HepG2 (cell line): ENCODE measurements around the gene ACTN4. TPM values are rescaled to one million over a fixed set of nuclear protein-coding genes. Genes with fewer than 3 reads are reported as not detected.

Experiments
- DPF2 ChIP-seq: sonication (generic); formaldehyde crosslinking; IDR thresholded peaks from 2 replicates; pipeline ENCODE4 v1.4.0; 2020; ENCODE audit warnings: mild to moderate bottlenecking, low read depth, missing genetic modification reagents, borderline replicate concordance
- ESRRA ChIP-seq: sonication (generic); formaldehyde crosslinking; IDR thresholded peaks from 2 replicates; pipeline ENCODE4 v1.5.1; 2020; ENCODE audit warnings: mild to moderate bottlenecking, low read depth, missing genetic modification reagents
- GABPB1 ChIP-seq: IDR thresholded peaks from 2 replicates; pipeline ENCODE4 v1.6.1; 2016; ENCODE audit warnings: mild to moderate bottlenecking, missing genetic modification reagents, moderate library complexity, missing compliant biosample characterization
- LCORL ChIP-seq, 2 experiments: fragments of 450-650 bp in 1 of 2; sonication (generic) in 1 of 2; formaldehyde crosslinking in 1 of 2; IDR thresholded peaks; 2 replicates each; pipeline versions ENCODE4 v1.5.0 to v1.6.1; 2017 to 2020; ENCODE audit warnings: antibody characterized with exemption in 1 of 2, missing genetic modification reagents in 1 of 2
- MED1 ChIP-seq: sonication (generic); formaldehyde crosslinking; IDR thresholded peaks from 2 replicates; pipeline ENCODE4 v1.4.0; 2020; ENCODE audit warnings: missing genetic modification reagents
- MTF1 ChIP-seq: sonication (generic); formaldehyde crosslinking; IDR thresholded peaks from 2 replicates; pipeline ENCODE4 v1.5.0; 2020; ENCODE audit warnings: missing genetic modification reagents
- NFRKB ChIP-seq: fragments of 450-650 bp; IDR thresholded peaks from 2 replicates; pipeline ENCODE4 v1.6.1; 2017
- NONO ChIP-seq, 2 experiments: fragments of 450-650 bp in 1 of 2; sonication (generic) in 1 of 2; formaldehyde crosslinking in 1 of 2; IDR thresholded peaks in 1 of 2; conservative IDR thresholded peaks in 1 of 2; 2 replicates each; pipeline versions ENCODE4 v1.6.1 to v1.8.0; 2017 to 2022; ENCODE audit warnings: mild to moderate bottlenecking in 1 of 2, missing genetic modification reagents in 1 of 2, moderate library complexity in 1 of 2
- RNF2 ChIP-seq: fragments of 450-650 bp; conservative IDR thresholded peaks from 2 replicates; pipeline ENCODE4 v1.6.1; 2016; ENCODE audit warnings: low read depth
- SETDB1 ChIP-seq: sonication (generic); formaldehyde crosslinking; IDR thresholded peaks from 2 replicates; pipeline ENCODE4 v1.5.1; 2020; ENCODE audit warnings: missing genetic modification reagents, mild to moderate bottlenecking, borderline replicate concordance
- SMAD3 ChIP-seq: sonication (generic); formaldehyde crosslinking; IDR thresholded peaks from 2 replicates; pipeline ENCODE4 v1.4.0; 2020; ENCODE audit warnings: missing genetic modification reagents
- SOX5 ChIP-seq: IDR thresholded peaks from 2 replicates; pipeline ENCODE4 v1.6.1; 2016; ENCODE audit warnings: borderline replicate concordance
- SP4 ChIP-seq: sonication (generic); formaldehyde crosslinking; IDR thresholded peaks from 2 replicates; pipeline ENCODE4 v1.8.1; 2023; ENCODE audit warnings: mild to moderate bottlenecking, missing genetic modification reagents
- TEAD3 ChIP-seq: optimal IDR thresholded peaks from 2 replicates; pipeline ENCODE3; 2016; ENCODE audit warnings: borderline replicate concordance
- ZNF674 ChIP-seq: sonication (generic); formaldehyde crosslinking; IDR thresholded peaks from 2 replicates; pipeline ENCODE4 v1.5.0; 2020; ENCODE audit warnings: low read depth, mild to moderate bottlenecking, missing genetic modification reagents
- polyA plus RNA-seq, 8 experiments: library from polyadenylated mRNA; depleted of rRNA in 3 of 8; stranded (reverse) in 7 of 8; unstranded in 1 of 8; fragments of >200 nt; fragmentation: Illumina TruSeq in 4 of 8; extraction: Trizol in 4 of 8; gene quantifications; 2 replicates each; pipeline versions ENCODE4 v1.2.1 to v1.2.3, GENCODE V29; 2011 to 2016; ENCODE audit warnings: low read depth in 4 of 8, missing spikeins in 1 of 8, mixed read lengths in 1 of 8; ENCODE audit not compliant: insufficient read depth in 1 of 8
- total RNA-seq, 5 experiments: library from RNA; depleted of rRNA; stranded (reverse); fragments of >200 nt; fragmentation: Illumina TruSeq; extraction: Trizol; gene quantifications; 2 replicates each; pipeline ENCODE4 v1.2.3, GENCODE V29; 2016; ENCODE audit warnings: low read depth in 1 of 5
- TF ChIP-seq, protein P1 (sequence below): sonication (generic); formaldehyde crosslinking; IDR thresholded peaks from 2 replicates; pipeline ENCODE4 v1.4.0; 2020; ENCODE audit warnings: missing genetic modification reagents, borderline replicate concordance
- TF ChIP-seq, protein P2 (sequence below): conservative IDR thresholded peaks from 2 replicates; pipeline ENCODE4 v1.6.1; 2018; ENCODE audit warnings: missing genetic modification reagents
- TF ChIP-seq, protein P3 (sequence below): sonication (generic); IDR thresholded peaks from 2 replicates; pipeline ENCODE4 v1.6.1; 2016; ENCODE audit warnings: low read depth, borderline replicate concordance
- TF ChIP-seq, protein P4 (sequence below): sonication (generic); formaldehyde crosslinking; IDR thresholded peaks from 2 replicates; pipeline ENCODE4 v1.5.1; 2020; ENCODE audit warnings: mild to moderate bottlenecking, moderate library complexity, missing genetic modification reagents

Gene ACTN4
- total and polyA plus RNA-seq, 2 of the 13 experiments (the other 11 are each of a cell fraction or from before 2014, with no cell fraction given) = 171 to 192 TPM

DNA sequence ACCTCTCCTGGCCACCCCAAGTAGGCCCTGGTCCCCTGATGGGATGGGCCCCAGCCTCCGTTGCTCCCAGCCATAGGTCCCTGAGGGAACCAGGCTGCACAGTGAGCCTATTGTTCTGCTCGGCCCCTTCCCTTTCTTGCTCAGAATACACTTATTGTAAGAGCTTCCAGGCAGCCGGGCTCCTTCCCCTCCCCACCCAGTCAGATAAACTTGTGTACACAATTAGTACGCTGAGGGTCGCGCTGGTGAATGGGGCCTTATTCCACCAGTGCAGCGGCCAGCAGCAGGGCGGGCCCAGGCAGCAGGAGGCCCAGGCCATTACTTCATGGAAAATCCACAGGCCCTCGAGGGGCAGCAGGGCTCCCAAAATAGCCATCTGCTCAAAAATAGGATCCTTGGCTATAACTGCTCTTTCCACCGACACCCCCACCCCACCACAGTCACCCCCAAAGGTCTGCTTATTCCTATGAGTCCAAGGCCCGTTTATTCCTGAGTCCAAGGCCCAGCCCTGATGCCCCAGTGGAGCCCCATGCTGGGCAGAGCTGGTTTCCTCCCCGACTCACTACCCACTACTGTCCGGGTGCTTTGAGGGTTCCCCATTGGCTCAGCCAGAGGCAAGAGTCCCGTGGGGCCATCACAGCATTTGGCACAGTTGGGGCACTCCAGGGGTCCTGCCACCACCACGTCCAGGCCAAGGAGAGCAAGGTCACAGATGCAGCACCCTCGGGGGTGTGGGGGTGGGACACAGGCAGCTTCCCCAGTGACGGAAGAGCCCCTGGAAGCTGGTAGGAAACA lies 74.7 kb downstream of the ACTN4 start (continued):
- TF ChIP-seq SMAD3 (CRISPR knock-in tag) = 0 out of 2 replicates have a peak, but pooled peaks have one; percentile 78
- no peak for TF ChIP-seq LCORL (IDR thresholded peaks at IDR 0.05)
- peak; percentile 56; the same call in 1 of the 2 replicates for TF ChIP-seq LCORL (CRISPR knock-in tag; IDR thresholded peaks at IDR 0.05)
- TF ChIP-seq, protein P1, sequence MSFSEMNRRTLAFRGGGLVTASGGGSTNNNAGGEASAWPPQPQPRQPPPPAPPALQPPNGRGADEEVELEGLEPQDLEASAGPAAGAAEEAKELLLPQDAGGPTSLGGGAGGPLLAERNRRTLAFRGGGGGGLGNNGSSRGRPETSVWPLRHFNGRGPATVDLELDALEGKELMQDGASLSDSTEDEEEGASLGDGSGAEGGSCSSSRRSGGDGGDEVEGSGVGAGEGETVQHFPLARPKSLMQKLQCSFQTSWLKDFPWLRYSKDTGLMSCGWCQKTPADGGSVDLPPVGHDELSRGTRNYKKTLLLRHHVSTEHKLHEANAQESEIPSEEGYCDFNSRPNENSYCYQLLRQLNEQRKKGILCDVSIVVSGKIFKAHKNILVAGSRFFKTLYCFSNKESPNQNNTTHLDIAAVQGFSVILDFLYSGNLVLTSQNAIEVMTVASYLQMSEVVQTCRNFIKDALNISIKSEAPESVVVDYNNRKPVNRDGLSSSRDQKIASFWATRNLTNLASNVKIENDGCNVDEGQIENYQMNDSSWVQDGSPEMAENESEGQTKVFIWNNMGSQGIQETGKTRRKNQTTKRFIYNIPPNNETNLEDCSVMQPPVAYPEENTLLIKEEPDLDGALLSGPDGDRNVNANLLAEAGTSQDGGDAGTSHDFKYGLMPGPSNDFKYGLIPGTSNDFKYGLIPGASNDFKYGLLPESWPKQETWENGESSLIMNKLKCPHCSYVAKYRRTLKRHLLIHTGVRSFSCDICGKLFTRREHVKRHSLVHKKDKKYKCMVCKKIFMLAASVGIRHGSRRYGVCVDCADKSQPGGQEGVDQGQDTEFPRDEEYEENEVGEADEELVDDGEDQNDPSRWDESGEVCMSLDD (CRISPR knock-in tag) = peak; percentile 84; the same call in 1 of the 2 replicates
- TF ChIP-seq DPF2 = peak; percentile 47; the same call in 1 of the 2 replicates
- TF ChIP-seq SOX5 (CRISPR knock-in tag) = peak; percentile 89
- no peak for TF ChIP-seq GABPB1 (CRISPR knock-in tag)
- TF ChIP-seq NFRKB = no peak
- TF ChIP-seq, protein P2, sequence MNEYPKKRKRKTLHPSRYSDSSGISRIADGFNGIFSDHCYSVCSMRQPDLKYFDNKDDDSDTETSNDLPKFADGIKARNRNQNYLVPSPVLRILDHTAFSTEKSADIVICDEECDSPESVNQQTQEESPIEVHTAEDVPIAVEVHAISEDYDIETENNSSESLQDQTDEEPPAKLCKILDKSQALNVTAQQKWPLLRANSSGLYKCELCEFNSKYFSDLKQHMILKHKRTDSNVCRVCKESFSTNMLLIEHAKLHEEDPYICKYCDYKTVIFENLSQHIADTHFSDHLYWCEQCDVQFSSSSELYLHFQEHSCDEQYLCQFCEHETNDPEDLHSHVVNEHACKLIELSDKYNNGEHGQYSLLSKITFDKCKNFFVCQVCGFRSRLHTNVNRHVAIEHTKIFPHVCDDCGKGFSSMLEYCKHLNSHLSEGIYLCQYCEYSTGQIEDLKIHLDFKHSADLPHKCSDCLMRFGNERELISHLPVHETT (CRISPR knock-in tag) = no peak
- peak; percentile 81 for TF ChIP-seq MED1
- TF ChIP-seq MTF1 (CRISPR knock-in tag) = no peak
- no peak for TF ChIP-seq ZNF674
- no peak for TF ChIP-seq SP4 (CRISPR knock-in tag)
- no peak for TF ChIP-seq ESRRA
- TF ChIP-seq NONO (IDR thresholded peaks at IDR 0.05) = no peak
- TF ChIP-seq NONO (CRISPR knock-in tag; conservative IDR thresholded peaks at IDR 0.05) = no peak; the same call in 1 of the 2 replicates
- TF ChIP-seq RNF2 = no peak
- TF ChIP-seq TEAD3 (CRISPR knock-in tag) = peak; percentile 60
- TF ChIP-seq, protein P3, sequence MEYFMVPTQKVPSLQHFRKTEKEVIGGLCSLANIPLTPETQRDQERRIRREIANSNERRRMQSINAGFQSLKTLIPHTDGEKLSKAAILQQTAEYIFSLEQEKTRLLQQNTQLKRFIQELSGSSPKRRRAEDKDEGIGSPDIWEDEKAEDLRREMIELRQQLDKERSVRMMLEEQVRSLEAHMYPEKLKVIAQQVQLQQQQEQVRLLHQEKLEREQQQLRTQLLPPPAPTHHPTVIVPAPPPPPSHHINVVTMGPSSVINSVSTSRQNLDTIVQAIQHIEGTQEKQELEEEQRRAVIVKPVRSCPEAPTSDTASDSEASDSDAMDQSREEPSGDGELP = peak; percentile 13; the same call in 1 of the 2 replicates
- TF ChIP-seq, protein P4, sequence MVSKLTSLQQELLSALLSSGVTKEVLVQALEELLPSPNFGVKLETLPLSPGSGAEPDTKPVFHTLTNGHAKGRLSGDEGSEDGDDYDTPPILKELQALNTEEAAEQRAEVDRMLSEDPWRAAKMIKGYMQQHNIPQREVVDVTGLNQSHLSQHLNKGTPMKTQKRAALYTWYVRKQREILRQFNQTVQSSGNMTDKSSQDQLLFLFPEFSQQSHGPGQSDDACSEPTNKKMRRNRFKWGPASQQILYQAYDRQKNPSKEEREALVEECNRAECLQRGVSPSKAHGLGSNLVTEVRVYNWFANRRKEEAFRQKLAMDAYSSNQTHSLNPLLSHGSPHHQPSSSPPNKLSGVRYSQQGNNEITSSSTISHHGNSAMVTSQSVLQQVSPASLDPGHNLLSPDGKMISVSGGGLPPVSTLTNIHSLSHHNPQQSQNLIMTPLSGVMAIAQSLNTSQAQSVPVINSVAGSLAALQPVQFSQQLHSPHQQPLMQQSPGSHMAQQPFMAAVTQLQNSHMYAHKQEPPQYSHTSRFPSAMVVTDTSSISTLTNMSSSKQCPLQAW (CRISPR knock-in tag) = no peak
- TF ChIP-seq SETDB1 (CRISPR knock-in tag) = no peak
